Amniotic epithelial cell (primary cell): ENCODE measurements around the gene ANKRD65.
"Not testable (repeated sequence)": the region's sequence is repeated elsewhere in the genome, so short reads cannot be mapped to it uniquely, and the experiment has no call there.

ENCODE experiments used
- DNase-seq: peaks from one replicate; pipeline ENCODE4 v3.0.0-alpha.2; 2010; ENCODE audit warnings: low read depth

ANKRD65 gene

DNA sequence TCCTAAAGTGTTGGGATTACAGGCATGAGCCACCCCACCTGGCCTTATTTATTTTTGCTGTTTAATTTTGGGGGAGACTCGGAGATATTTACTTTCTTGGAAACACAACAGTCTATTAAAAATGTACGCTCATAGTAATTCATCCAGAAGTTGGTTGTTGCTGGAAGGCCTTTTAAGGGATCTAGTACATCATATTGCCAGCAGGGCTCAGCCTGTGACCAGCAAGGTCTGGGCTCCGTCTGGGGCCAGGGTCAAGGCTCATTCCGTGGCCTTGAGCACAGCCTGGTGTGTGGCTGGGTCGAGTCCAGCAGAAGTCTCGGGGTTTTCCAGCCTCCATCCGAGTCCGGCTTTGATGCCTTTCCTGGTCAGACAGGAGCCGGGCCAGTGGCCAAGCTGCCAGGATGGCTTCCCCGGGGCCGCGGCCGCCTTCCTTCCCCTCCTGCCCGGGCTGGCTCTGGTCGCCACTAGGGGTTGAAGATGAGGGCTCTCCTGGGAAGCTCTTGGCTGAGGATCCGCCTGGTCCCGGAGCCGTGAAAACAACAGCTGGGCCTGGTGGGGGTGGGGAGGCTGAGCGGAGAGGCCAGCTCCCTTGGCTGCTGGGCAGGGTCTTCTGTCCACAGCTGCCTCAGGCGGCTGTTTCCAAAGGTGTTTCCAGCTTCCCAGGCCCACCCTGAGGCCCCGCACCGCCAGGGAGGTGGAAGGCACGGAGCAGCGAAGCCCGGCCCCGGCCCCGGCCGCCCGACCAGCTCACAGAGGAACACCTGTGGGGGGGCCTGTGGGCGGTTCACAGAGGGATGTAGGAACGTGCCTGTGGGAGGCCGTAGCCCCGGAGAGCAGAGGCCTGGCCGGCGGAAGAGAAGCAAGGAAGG lies 9.3 kb upstream of the ANKRD65 start:
- peak; percentile 33 for DNase-seq

DNA sequence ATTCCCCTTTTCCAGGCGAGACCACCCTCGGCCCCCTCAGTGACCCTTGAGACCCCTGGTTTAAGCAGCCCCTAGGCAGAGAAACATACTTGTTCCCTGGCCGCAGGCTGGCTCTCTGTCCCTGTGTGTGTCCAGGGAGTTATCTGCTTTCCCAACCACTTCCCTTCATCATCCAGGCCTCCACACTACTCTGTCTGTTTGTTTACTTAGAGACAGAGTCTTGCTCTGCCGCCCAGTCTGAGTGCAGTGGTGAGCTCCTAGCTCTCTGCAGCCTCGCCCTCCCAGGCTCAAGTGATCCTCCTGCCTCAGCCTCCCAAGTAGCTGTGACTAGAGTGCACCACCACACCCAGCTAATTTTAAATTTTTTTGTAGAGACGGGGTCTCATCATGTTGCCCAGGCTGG lies 8.6 kb upstream of the ANKRD65 start:
- peak; percentile 48 for DNase-seq

DNA sequence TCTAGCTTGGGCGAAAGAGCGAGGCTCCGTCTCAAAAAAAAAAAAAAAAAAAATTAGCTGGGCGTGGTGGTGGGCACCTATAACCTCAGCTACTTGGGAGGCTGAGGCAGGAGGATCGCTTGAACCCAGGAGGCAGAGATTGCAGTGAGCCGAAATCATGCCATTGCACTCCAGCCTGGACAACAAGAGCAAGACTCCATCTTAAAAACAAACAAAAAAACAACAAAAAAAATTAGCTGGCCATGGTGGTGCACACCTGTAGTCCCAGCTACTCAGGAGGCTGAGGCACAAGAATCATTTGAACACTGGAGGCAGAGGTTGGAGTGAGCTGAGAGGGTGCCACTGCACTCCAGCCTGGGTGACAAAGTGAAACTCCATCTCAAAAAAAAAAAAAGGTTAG lies 7.9 kb upstream of the ANKRD65 start:
- DNase-seq = not testable (repeated sequence)

DNA sequence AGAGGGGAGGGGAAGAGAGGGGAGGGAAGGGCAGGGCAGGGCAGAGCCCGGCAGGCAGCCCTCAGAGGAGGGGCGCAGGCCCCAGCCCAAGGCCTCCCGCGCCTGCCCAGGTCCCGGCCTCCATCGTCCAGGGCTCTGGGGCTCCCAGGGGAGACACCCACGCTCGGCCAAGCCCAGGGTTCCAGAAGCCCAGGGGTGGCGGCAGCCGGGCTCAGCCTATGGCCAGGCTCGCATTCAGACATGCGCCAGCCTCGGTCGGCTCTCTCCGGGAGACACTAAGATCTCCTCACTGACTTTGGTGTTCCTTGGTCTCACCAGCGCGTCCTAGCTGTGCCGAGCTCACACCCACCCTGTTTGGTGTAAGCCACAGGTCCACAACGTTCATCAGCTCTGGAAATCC lies 7.1 kb upstream of the ANKRD65 start:
- no peak for DNase-seq

DNA sequence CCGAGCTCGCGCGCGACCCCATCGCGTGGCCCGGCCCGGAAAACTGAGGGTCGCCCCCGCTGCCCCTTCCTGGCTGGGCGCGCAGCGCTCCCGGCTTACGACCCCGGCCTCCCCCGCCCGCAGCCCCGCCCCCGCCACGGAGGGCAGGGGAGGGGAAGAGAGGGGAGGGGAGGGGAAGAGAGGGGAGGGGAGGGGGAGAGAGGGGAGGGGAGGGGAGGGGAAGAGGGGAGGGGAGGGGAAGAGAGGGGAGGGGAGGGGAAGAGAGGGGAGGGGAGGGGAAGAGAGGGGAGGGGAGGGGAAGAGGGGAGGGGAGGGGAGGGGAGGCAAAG lies 6.7 kb upstream of the ANKRD65 start:
- DNase-seq = no peak

DNA sequence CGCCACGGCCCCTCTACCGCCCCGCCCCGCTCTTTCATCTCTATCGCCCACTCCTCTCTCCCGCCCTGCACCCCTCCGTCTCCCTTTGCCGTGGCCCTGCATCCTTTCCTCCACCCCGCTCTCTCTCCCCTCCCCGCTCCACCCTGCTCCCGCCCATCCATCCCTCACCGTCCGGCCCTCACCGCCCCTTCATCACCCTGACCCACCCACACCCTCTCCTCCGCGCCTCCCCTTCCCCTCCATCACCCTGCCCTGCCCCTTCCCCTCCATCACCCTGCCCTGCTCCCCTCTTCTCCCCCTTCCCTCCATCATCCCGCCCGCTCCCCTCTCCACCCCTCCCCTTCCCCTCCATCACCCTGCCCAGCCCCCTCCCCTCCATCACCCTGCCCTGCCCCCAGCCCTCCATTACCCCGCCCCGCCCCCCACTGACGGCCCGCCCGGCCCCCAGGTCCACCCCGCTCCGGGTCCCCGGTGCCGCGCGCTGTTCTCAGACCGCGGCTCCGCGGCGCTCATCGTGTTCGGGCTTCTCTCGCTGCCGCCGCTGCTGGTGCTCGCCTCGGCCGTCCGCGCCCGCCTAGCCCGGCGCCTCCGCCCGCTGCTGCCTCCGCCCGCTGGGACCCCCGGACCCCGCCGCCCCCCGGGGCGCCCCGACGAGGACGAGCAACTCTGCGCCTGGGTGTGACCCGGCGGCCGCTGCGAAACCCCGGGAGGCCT lies 6.2 kb upstream of the ANKRD65 start:
- no peak for DNase-seq

DNA sequence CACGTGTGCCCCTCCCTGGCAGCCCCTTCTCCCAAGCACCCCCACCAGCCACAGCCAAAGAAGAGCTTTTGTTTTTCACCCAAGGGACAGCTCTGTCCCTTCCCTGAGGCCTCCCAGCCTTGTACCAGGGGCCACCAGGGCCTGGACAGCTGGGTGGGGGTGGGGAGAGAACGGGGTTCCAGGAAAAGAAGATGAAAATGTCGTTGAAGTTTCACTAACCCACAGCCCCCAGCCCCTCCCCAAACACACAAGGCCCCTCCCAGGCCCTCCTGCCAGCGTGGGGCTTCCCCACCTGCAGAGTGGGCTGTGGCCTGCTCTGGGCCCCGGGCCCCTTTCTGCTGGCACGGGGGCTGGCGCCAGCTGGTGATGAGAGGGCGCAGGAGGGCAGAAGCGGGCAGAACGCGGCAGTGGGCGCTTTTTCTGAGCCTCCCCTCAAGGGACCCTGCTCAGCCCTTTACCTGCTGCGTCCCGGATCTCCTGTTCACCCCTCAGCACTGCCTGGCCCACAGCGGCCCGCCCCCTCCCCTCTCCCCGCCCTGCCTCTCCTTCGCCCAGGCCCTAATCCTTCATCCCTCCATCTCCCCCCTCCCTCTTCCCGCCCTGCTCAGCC lies 5.5 kb upstream of the ANKRD65 start:
- DNase-seq = no peak

DNA sequence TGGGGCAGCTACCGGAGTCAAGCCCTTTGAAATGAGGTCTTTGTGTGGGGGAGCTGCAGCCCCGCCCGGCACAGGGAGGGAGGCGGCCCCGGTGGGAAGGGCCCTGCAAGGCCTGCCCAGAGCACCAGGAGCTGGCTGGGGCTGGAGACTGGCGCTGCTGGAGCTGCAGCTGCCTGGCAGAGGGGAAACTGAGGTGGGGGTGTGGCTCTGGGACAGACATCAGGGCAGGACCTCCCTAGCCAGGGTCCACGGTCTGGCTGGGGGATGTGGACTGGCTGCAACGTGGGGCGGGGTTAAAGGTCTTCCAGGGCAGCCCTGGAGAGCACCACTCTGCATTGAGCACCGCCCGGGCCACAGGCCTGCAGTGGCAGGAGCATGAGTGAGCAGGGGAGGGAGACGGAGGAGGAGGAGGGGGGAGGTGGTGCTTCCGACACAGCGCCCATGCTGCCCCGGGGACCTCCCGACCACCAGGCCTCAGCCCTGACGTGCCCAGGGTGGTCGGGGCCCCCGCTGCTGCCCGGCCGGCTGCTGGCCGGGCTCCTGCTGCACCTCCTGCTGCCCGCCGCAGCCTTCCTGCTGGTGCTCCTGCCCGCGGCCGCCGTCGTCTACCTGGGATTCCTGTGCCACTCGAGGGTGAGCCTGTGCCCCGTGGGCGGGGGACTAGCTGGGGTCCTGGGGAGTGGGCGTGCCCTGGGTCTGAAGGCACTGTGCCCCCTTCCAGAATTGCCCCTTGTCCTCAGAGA lies 4.8 kb upstream of the ANKRD65 start:
- no peak for DNase-seq

DNA sequence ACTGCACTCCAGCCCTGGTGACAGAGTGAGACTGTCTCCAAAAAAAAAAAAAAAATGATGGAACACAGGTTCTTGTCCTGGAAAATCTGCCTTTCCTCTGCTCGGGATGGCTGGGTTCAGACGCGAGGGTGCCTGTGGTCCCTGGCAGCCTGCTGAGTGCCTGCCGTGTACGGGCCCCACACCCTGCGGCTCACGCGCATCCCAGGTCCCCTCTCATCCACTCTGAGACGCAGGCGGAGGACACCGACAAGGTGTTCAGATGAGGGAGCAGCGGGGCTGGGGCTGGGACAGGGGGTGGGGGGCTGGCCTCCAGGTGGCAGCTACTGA lies 4.3 kb upstream of the ANKRD65 start:
- DNase-seq = no peak

DNA sequence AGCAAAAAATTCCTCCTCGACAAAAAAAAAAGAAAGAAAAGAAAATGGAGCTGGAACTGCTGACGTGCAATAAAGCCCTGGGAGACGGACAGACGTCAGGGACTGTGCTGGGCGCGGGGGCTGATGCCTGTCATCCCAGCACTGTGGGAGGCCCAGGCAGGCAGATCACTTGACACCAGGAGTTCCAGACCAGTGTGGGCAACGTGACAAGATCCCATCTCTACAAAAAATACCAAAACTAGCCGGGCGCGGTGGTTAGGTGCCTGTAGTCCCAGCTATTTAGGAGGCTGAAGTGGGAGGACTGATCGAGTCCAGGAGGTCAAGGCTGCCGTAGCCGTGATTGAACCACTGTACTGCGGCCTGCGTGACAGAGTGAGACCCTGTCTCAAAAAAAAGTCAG lies 3.6 kb upstream of the ANKRD65 start:
- DNase-seq = no peak

DNA sequence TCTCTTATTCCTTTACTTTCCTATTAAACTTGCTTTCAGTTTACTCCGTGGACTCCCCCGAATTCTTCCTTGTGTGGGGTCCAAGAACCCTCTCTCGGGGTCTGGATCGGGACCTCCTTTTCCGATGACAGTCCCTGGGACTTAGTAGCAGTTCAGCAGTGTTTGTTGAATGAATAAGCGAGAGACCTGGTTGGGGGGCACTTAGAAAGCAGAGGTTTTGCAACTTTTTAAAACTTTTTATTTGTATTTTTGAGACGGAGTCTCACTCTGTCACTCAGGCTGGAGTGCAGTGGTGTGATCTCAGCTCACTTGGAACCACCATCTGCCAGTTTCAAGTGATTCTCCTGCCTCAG lies 2.1 kb upstream of the ANKRD65 start:
- DNase-seq = no peak

DNA sequence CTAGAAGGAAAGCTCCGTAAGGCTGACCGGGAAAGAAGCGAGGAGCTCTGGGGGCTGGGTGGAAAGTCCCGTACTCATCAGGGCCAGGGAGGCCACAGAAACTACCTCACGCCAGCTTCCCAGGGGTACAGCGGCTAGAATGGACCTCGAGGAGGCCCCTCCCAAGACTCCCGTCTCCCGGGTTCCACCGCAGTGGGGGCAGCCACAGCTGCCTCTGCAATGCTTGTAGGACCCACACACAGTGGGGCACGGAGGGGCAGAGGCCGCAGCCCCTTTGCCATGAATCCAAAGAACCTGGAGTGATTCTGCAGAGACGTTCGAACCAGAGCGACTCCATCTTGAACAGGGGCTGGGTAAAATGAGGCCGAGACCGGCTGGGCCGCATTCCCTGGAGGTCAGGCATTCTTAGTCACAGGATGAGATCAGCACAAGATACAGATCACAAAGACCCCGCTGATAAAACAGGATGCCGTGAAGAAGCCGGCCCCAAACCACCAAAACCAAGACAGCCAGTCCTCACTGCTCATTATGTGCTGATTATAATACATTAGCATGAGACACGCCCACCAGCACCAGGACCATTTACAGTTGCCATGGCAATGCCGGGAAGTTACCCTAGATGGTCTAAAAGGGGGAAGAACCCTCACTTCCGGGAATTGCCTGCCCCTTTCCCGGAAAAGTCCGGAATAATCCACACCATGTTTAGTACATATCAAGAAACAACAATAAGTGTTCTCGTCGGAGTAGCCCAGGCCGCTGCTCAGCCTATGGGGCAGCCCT lies 1.6 kb upstream of the ANKRD65 start:
- peak; percentile 43 for DNase-seq

DNA sequence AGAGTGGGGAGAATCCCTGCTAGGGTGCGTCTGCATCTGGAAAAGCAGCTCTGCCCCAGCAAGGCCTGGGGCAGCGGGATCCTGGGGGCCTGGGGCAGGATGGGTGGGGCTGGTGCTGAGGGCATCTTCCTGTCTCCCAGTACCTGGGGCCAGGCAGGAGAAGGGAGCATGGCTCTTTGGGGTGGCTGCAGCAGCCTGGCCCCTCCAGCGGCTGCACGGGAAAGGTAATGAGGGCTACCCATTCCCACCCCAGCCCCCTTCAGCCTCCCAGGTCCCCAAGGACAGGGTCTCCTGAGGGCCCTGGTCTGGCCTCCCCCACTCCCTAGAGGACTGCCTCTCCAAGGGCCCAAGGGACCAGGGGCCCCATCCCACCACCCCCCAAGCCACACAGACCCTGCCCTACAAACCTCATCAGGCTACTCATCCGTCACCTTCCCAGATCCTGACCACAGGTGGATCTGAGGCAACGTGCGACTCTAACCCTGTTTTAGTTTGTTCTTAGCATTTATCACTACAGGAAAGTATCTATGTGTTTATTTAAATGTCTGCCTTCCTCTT lies 910 bp upstream of the ANKRD65 start:
- no peak for DNase-seq

DNA sequence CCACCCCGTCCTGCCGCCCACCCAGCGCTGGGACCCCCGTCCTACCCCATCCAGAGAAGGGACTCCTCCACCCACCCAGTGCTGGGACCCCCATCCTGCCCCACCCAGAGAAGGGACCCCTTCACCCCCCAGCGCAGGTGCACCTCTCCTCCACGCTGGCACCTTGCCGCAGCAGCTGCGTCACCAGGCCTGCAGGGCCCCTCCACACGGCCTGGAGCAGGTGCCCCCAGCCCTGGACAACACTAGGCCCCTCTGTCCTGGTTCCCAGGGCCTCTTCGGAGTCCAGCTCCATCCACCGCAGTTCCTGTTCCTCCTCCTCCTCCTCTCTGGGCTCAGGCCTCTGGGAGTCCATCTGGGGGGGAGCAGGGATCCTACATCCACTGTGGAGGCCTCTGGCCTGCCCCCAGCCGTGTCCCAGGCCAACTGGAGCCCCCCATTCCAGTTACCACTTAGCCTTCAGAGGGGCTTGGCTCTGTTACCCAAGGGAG lies 378 bp downstream of the ANKRD65 start:
- no peak for DNase-seq

DNA sequence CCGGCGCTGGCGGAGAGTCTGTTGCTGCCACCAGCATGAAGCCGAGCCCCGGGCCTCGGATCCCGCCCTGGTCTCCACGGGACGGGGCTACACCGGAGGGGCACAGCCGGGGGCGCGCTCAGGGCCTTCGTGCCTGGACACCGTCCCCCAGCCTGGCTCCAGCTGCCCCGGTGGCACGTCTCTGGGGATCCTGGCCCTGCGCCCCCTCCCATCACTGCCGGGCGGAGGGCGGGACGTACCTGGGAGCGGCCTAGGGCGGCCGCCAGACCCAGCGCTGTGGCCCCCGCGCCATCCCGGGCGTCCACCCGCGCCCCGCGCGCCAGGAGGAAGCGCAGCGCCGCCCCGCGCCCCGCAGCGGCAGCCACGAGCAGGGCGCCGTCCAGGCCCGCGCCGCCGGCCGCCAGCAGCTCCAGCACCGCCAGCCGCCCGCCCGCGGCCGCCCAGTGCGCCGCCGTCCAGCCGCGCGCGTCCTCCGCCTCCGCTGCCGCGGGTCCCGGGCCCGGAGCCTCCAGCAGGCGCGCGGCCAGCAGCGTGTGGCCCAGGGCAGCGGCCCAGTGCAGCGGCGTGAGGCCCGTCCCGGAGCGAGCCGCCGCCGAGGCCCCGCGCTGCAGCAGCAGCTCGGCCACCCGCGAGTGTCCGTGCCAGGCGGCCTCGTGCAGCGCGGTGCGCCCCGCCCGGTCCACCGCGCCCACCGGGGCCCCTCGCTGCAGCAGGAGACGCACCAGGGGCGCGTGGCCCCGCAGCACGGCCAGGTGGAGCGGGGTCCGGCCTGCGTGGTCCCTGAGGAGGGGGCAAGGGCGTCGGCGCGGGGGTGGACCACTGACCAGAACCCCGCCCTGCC lies 1.0 kb downstream of the ANKRD65 start:
- DNase-seq = no peak

DNA sequence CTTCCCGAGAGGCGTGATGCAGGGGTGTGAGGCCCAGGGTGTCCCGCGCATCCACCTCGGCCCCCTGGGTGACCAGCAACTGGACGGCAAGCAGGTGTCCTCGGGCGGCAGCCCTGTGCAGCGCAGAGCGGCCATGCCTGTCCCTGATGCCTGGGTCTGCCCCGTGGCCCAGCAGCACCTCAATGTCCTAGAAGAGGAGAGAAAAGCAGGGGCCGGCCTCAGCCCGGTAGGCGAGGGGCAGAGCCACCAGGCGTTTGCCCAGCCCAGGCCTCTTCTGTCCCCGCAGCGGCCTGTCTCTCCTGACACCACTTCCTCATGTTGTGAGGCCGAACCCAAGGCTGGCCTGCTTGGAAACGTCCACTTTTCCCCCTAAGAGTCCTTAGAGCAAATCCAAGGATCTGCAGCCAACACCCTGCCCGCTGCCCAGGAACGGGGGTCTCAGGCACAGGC lies 1.7 kb downstream of the ANKRD65 start:
- no peak for DNase-seq

DNA sequence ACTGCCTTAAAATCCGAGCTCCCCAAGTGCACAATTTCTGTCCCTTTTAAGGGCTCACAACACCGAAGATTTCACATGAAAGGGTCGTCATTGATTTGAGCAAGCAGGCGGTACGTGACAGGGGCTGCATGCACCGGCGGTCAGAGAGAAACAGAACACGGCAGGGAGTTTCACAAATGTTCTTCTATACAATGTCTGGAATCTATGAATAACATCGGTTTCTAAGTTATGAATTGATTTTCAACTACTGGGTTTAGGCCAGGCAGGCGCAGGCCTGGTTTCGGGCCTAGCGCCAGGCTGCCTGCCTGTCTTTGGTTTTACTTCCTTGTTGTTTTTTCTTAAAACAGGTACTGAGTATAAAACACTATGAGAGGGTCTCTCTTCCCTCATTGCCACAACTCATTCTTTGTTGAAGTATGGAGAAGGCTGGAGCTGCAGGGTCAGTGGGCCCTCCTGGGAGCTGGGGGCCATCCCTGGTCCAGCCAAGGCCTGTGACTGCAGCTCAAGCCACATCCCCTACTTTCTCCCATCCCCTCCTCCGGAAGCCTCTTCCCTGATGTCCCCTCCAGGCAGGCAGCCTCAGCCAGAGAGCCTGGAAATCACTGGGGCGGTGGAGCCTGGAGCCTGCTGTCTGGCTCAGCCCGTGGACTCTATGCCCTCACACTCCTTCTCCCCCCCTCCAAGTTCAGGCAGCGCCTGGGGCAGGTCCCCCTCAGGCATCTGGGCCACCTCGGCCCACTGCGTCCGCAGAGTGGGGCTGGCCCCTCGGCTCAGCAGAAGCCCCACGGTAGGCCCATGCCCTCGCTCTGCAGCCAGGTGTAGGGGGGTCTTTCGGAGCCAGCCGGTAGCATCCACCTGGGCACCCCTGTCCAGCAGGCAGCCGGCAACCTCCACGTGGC lies 2.4 kb downstream of the ANKRD65 start:
- no peak for DNase-seq

DNA sequence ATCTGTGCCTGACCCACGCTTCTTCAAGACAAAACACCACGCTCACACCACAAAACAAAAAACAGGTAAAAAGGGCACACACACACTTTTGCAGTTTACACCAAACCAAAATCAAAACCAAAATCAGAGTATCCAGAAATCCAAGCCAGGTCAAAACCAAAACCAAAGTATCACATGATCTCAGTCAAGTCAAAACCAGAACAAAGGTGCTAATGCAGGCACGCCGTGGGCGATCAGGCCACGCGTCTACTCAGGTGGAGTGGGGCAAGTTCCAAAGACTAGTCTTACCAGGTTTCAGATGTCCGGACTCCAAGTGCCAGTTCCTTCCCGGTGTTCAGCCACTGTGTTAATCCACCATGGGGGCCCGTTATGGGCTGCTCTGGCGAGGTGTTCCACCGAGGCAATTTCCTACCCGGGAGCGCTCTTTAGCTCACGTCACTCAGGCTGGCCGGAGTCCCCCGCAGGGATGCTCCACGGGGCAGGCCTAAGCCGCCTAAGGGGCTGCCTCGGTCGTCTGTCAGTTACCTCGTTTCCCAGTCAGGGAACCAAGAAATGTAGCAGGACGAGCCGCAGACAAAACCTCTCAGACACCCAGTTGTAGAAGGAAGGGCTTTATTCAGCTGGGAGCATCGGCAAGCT lies 3.1 kb downstream of the ANKRD65 start:
- DNase-seq = not testable (repeated sequence)

DNA sequence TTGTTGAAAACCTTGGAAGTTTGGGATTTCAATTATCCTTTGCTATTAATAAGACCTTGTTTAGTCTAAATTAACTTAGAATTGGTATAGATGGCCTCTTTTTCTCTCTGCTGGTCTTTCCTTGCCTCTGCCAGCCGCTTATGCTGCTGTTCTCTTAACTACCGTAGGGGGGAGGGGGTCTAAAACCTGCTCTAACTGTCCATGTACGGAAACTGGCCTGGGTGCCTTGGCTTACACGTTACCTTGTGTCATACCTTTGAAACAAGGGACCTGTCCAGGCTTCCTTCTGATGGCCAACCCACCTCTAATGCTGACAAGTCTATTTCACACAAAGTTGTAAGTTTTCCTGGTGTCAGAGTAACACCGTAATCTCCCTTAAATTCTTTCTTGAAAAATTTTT lies 3.7 kb downstream of the ANKRD65 start:
- not testable (repeated sequence) for DNase-seq
